GM19043 (cell line): ENCODE data around the gene RAPGEF4.

ENCODE experiments used
- ATAC-seq: cut with Tn5 transposase; IDR thresholded peaks from one replicate; pipeline ENCODE4 v1.9.1; 2021; ENCODE audit warnings: low read depth; ENCODE audit not compliant: unreplicated experiment

The RAPGEF4 gene

GRCh38 chr2:172735582-172736423, at the start of gene RAPGEF4:
Gene RAPGEF4, plus strand, starts transcription at chr2:172735845. Its CDS starts 139 bp downstream, at chr2:172735984.
- ATAC-seq = no peak

GRCh38 chr2:172693037-172693436, 42.6 kb upstream of the RAPGEF4 start:
- no peak for ATAC-seq

GRCh38 chr2:172693529-172694455, 41.9 kb upstream of the RAPGEF4 start:
- ATAC-seq = no peak

DNA sequence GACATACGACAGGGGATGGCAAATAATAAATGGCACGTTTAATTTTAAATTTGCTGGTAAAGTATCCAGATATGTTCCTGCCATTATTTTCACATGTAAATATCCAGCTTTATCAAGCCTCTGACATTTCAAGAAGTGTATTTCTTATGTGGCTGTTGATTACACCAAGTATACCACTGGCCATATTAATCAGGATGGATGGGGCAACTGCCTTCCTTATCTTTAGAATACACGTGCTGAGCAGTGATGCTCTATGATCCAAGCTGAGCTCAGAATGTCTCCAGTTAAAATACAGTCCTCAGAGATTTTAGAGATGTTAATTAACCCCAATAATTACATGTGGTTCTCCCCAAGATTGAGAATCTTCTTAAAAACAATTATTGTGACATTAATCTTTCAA, 38.3 kb upstream of the RAPGEF4 start:
- no peak for ATAC-seq

GRCh38 chr2:172698041-172698863, 37.4 kb upstream of the RAPGEF4 start:
- ATAC-seq = peak; percentile 86

DNA sequence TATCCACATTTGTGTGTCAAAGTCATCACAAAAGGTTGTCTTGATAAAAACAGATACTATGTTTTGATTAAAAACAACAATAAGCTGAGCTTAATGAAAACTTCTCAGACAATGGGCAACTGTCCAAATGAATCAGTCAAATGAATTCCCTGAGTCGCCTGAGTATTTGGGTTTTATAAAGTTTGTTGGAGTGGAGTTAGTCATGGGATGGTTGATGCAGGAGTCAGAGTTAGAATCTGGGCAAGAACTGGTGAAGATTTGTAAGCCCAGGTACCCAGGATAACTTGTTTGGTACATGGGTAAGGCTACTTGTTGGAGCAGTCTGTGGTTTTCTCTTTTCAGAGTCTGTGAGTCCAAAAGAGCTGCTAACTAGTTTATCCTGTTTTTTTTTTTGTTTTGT, 34.4 kb upstream of the RAPGEF4 start:
- ATAC-seq = no peak

DNA sequence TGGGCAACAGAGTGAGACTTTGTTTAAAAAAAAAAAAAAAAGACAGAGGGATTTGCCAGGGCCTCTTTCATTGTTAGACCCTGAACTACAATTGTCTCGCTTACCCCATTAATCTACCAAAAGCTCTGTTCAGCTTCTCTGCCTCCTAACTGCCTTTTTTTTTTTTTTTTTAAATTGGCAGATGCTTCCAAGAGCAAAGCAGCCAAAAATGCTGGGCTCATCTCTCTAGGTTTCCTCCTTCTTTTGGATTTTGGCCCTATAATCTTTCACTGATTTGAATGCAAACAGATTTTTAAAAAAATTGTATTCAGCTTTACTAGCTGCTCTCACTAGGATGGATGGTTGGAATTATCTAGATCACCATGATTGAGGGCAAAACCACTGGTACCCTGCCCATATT, 33.2 kb upstream of the RAPGEF4 start:
- ATAC-seq = no peak

DNA sequence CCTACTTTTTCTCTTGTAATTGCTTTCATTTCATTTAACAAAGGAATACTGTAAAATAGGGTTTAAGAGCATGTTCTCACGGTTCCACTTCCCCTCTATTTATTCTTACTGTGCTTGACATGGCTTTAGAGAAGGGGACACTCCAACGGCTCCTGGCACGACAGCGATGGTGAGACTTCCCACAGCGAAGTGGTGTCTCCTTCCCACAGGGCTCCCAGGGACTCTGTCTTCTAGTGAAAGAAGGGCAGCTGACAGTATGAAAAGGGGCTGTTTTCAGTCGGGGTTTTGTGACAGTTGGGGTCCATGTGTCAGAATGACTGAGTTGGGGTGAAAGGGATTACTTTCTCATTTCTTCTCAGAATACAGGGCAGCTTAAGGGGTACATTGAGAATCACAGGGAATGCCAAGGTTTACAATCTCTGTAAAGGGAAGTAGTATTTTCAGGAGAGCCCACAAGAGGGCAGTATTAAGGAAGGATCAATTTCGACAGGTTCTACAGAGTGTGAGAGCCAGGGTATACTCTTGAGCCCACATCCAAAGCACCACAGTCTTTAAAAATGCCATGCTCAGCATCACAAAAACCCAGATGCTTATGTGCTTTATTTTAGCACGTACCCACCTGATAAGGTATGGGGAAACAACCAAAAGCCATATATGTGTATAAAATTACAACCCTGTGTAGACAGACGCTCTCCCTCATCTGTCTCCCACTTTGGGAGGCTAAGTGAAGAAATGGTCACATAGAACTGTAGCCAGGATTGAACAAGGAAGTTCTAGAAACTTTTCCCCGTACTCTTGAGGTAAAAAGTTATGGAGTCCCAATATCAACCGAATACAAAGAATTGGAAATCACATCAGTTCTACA, 31.3 kb upstream of the RAPGEF4 start:
- ATAC-seq = no peak

DNA sequence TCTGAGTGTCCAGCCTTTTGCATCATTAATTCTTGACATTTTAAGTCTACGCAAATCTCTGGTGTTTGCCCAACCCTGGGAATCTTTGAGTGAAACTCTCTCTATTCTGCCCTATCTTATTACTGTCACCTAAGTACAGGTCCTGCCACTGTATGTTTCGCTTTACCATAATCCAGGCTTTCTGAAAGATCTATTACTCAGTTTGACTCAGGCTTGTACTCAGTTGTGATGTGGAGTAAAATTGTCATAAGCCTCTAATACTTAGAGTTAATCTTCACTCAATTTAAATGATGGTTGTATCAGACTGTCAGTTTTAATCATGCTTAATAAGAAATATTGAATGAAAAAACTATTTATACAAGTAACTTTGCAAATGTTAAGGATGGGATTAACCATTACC, 30.3 kb upstream of the RAPGEF4 start:
- ATAC-seq = no peak

- ATAC-seq = no peak
Measured at GRCh38 chr2:172708247-172708646, 27.4 kb upstream of the RAPGEF4 start.

DNA sequence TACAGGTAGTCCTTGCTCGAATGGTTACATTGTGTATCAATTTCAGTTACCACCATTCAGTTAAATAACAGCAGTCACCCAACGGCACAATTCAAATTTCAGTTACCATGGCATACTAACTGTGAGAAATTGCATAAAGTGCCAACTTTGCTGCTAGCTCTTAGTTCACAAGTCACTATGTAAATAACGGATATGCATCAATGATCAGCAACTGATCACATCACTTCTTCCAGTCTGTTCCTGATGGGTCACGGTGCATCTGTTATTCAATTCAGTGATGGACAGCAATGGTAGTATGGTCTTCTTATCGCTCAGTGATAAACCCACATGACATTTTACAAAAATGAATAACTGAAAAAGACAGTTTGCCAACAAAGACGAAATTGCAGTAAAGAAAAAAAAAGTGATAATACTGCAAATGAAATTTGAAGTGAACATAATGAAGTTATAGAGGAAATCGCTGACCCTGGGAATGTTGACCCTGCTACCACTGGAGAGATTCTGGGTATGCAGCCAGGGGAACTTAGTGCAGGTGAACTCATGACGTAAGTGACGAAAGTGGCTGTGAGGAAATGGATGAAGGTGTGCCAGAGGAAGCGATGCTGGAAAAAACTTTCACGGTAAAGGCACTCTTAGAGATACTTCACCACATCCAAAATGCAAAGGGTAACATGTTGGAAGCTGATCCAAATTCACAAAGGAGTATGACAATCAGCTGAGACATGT, 25.9 kb upstream of the RAPGEF4 start:
- ATAC-seq = no peak

DNA sequence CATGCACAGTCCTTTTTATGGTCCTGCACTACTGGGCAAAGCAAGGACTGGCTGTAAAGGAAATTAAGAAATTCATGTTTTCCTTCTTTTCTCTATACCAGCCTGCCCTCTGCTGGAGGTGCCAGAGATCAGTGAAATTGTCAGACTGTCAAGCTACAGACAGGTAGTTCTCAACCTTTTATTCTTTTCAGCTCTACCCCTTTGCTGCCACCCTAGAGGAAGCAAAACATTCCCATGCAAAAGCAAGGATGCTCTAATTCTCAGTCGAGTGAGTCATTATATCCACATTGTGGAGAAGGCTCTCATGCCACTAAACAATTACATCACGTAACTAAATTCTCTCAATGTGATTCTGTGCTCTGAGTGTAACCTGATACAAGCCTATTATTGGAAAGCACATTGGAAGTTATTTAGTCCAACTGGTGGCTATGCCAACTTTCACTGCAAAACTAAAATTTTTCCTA, 25.0 kb upstream of the RAPGEF4 start:
- no peak for ATAC-seq

DNA sequence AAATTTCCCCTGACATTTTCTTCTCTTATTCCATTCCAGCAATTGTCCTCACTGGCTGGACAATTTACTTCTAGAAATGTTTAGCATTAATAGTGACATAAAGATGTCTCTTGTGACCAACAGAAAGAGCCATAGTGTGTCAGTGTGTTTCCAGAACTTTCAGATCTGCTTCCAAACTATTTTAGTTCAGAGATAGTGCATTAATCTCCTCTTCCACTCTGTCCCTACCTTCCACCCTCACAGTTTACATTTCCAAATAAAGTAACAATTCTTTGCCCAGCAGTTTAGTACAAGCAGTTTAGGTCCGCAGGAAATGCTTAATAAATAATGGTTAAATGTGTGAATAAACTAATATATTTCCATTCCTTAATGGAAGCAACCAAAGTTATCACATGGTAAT, 24.5 kb upstream of the RAPGEF4 start:
- ATAC-seq = no peak

DNA sequence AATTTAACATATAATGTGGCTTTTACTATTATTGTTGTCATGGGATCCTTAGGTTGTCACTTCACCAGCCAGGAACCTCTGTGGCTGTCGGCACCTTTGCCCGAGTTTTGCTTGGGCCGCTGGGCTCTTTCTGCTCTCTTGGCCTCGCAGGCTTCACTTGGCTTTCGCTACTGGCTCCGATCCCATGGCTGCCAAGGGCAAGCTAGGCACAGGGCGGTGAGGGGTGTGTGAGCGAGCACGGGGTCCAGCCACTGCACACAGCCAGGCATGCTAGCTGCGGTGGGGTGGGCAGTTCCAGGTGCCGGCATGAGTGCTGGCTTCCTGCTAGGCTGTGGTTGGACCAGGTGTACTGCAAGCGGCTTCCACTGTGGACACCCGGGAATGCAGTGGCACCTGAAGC, 23.4 kb upstream of the RAPGEF4 start:
- no peak for ATAC-seq

- ATAC-seq = no peak
Measured at GRCh38 chr2:172713365-172713875, 22.2 kb upstream of the RAPGEF4 start.

GRCh38 chr2:172722481-172722880, 13.2 kb upstream of the RAPGEF4 start:
- no peak for ATAC-seq

GRCh38 chr2:172723286-172723685, 12.4 kb upstream of the RAPGEF4 start:
- ATAC-seq = no peak

- ATAC-seq = no peak
Measured at GRCh38 chr2:172724724-172725123, 10.9 kb upstream of the RAPGEF4 start.

DNA sequence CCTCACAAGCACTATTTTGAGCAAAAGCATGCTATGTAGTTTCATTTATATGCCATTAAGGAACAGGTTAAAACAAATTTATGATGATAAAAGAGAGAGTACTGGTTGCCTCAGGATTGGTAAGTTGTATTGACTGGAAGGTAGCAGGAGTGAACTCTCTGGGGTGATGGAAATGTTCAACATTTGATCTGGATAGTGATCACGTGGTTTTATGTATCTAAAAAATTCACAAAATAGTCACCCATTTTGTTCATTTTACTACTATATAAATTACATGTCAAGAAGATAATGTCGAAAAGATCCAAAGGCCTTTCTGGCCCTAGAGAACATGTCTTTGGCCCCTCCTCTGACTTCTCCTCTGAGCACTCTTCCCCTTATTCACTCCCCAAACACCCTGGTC, 10.4 kb upstream of the RAPGEF4 start:
- no peak for ATAC-seq
